22Rv1 (cell line): Measurements from ENCODE around the gene ITGB3BP.

Experiments
- ZFX ChIP-seq: fragments of 450-650 bp; IDR thresholded peaks from 2 replicates; pipeline ENCODE4 v1.6.1; 2017; ENCODE audit warnings: antibody characterized with exemption, borderline replicate concordance
- TF ChIP-seq, protein P1 (sequence below): fragments of 450-650 bp; IDR thresholded peaks from 2 replicates; pipeline ENCODE4 v1.5.1; 2017; ENCODE audit warnings: mild to moderate bottlenecking

DNA sequence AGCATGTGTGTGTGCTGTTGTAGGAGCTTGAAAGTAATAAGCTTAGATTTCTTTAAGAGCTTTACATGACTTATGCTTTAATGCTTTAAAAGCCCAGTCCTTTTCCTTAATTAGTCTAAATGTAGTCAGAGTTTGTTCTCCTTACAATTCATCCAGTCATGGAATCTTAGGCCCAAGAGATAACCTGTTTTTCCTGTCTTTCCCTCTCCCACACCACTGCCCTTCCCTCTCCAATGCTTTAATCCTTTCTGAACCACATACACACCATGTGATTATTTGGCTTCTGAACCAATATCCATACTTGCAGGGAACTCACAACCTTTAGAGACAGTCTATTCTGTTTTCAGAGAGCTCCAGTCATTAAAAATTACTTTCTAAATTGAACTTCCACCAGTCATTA lies 118.0 kb downstream of the ITGB3BP start:
- TF ChIP-seq, protein P1, sequence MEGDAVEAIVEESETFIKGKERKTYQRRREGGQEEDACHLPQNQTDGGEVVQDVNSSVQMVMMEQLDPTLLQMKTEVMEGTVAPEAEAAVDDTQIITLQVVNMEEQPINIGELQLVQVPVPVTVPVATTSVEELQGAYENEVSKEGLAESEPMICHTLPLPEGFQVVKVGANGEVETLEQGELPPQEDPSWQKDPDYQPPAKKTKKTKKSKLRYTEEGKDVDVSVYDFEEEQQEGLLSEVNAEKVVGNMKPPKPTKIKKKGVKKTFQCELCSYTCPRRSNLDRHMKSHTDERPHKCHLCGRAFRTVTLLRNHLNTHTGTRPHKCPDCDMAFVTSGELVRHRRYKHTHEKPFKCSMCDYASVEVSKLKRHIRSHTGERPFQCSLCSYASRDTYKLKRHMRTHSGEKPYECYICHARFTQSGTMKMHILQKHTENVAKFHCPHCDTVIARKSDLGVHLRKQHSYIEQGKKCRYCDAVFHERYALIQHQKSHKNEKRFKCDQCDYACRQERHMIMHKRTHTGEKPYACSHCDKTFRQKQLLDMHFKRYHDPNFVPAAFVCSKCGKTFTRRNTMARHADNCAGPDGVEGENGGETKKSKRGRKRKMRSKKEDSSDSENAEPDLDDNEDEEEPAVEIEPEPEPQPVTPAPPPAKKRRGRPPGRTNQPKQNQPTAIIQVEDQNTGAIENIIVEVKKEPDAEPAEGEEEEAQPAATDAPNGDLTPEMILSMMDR: no peak
- TF ChIP-seq ZFX: no peak
